ENCODE results near the gene RTN4R. TPM values are rescaled to one million over a fixed set of nuclear protein-coding genes. Genes with fewer than 3 reads are reported as not detected.

The RTN4R gene
- total and polyA plus RNA-seq, 5 donors from 2014 or later, result 1.2 to 3.3 (median 1.3) TPM

GRCh38 chr22:20251981-20252380 is 16.1 kb downstream of the RTN4R start:
- peaks cover 0 to 4% (median 0%) of the 10 kb centered on the region in 4 donors for H3K4me1 Mint-ChIP-seq
- peaks cover 6% of the 10 kb centered on the region for H3K27me3 Mint-ChIP-seq
- no peak overlapping the region for H3K4me3 Mint-ChIP-seq
- no peaks in the 10 kb centered on the region for H3K27me3 ChIP-seq (ENCODE audit: control insufficient read depth, insufficient read depth, low read length)
- no peak for ATAC-seq (ENCODE audit: low read depth in 2 of 2)
- DNase-seq, result no peak
- H3K4me3 ChIP-seq (ENCODE audit: low read depth, low read length), result no peak overlapping the region
- no peak overlapping the region for H3K27ac ChIP-seq (ENCODE audit: insufficient read depth, low read length, poor library complexity, severe bottlenecking)
- no peaks in the 10 kb centered on the region for H3K9me3 Mint-ChIP-seq
- no peak overlapping the region for H3K27ac Mint-ChIP-seq
- H3K36me3 ChIP-seq (ENCODE audit: control insufficient read depth, insufficient read depth, low read length), result no peaks in the 10 kb centered on the region
- no peaks in the 10 kb centered on the region for H3K4me1 ChIP-seq (ENCODE audit: control insufficient read depth, insufficient read depth, low read length, poor library complexity, severe bottlenecking)
- no peaks in the 10 kb centered on the region for H3K36me3 Mint-ChIP-seq
- no peaks in the 10 kb centered on the region for H3K9me3 ChIP-seq (ENCODE audit: control insufficient read depth in 2 of 2, low read length in 2 of 2)

- Histone ChIP-seq H3K27ac (ENCODE audit: insufficient read depth, low read length, poor library complexity, severe bottlenecking) (no peak overlapping the region), H3K4me3 (ENCODE audit: low read depth, low read length) (no peak overlapping the region), H3K36me3 (ENCODE audit: control insufficient read depth, insufficient read depth, low read length) (no peaks in the 10 kb centered on the region), H3K4me1 (ENCODE audit: control insufficient read depth, insufficient read depth, low read length, poor library complexity, severe bottlenecking) (no peaks in the 10 kb centered on the region), H3K9me3 (ENCODE audit: control insufficient read depth in 2 of 2, low read length in 2 of 2) (no peaks in the 10 kb centered on the region), H3K27me3 (ENCODE audit: control insufficient read depth, insufficient read depth, low read length) (no peaks in the 10 kb centered on the region)
- H3K27me3 Mint-ChIP-seq, result peaks cover 6% of the 10 kb centered on the region
- no peak overlapping the region for H3K27ac Mint-ChIP-seq
- H3K9me3 Mint-ChIP-seq, result no peaks in the 10 kb centered on the region
- ATAC-seq (ENCODE audit: low read depth in 2 of 2), result no peak
- peaks cover 0 to 4% (median 0%) of the 10 kb centered on the region in 4 donors for H3K4me1 Mint-ChIP-seq
- no peak overlapping the region for H3K4me3 Mint-ChIP-seq
- no peak for DNase-seq
- H3K36me3 Mint-ChIP-seq, result no peaks in the 10 kb centered on the region
Observed at GRCh38 chr22:20251491-20251890, 16.6 kb downstream of the RTN4R start.

- H3K4me1 ChIP-seq (ENCODE audit: control insufficient read depth, insufficient read depth, low read length, poor library complexity, severe bottlenecking), result peaks cover 14% of the 10 kb centered on the region
- Mint-ChIP-seq H3K27me3 (peaks cover 6% of the 10 kb centered on the region), H3K4me3 (no peak overlapping the region), H3K9me3 (no peaks in the 10 kb centered on the region), H3K27ac (no peak overlapping the region), H3K4me1 (peaks cover 0 to 11% (median 9%) of the 10 kb centered on the region in 4 donors), H3K36me3 (no peaks in the 10 kb centered on the region)
- H3K9me3 ChIP-seq (ENCODE audit: control insufficient read depth in 2 of 2, low read length in 2 of 2), result no peaks in the 10 kb centered on the region
- no peaks in the 10 kb centered on the region for H3K27me3 ChIP-seq (ENCODE audit: control insufficient read depth, insufficient read depth, low read length)
- DNase-seq (no peak), ATAC-seq (ENCODE audit: low read depth in 2 of 2) (no peak)
- no peak overlapping the region for H3K4me3 ChIP-seq (ENCODE audit: low read depth, low read length)
- H3K27ac ChIP-seq (ENCODE audit: insufficient read depth, low read length, poor library complexity, severe bottlenecking), result no peak overlapping the region
- no peaks in the 10 kb centered on the region for H3K36me3 ChIP-seq (ENCODE audit: control insufficient read depth, insufficient read depth, low read length)
Observed at GRCh38 chr22:20249797-20250354, 18.2 kb downstream of the RTN4R start.

GRCh38 chr22:20248461-20248978 is 19.6 kb downstream of the RTN4R start:
- no peak overlapping the region for H3K27ac ChIP-seq (ENCODE audit: insufficient read depth, low read length, poor library complexity, severe bottlenecking)
- H3K27ac Mint-ChIP-seq, result no peak overlapping the region
- H3K36me3 ChIP-seq (ENCODE audit: control insufficient read depth, insufficient read depth, low read length), result no peaks in the 10 kb centered on the region
- no peaks in the 10 kb centered on the region for H3K36me3 Mint-ChIP-seq
- no peaks in the 10 kb centered on the region for H3K9me3 ChIP-seq (ENCODE audit: control insufficient read depth in 2 of 2, low read length in 2 of 2)
- no peak overlapping the region for H3K4me3 ChIP-seq (ENCODE audit: low read depth, low read length)
- no peaks in the 10 kb centered on the region for H3K9me3 Mint-ChIP-seq
- no peaks in the 10 kb centered on the region for H3K27me3 ChIP-seq (ENCODE audit: control insufficient read depth, insufficient read depth, low read length)
- H3K27me3 Mint-ChIP-seq, result peaks cover 2% of the 10 kb centered on the region
- no peak overlapping the region for H3K4me3 Mint-ChIP-seq
- ATAC-seq (ENCODE audit: low read depth in 2 of 2) (no peak), DNase-seq (no peak)
- H3K4me1 Mint-ChIP-seq, result peaks cover 0 to 24% (median 16%) of the 10 kb centered on the region in 4 donors
- H3K4me1 ChIP-seq (ENCODE audit: control insufficient read depth, insufficient read depth, low read length, poor library complexity, severe bottlenecking), result peaks cover 28% of the 10 kb centered on the region

GRCh38 chr22:20247608-20248171 is 20.4 kb downstream of the RTN4R start:
- H3K9me3 Mint-ChIP-seq, result no peaks in the 10 kb centered on the region

GRCh38 chr22:20247010-20247505 is 21.1 kb downstream of the RTN4R start:
- Histone ChIP-seq H3K27me3 (ENCODE audit: control insufficient read depth, insufficient read depth, low read length) (no peaks in the 10 kb centered on the region), H3K9me3 (ENCODE audit: control insufficient read depth in 2 of 2, low read length in 2 of 2) (no peaks in the 10 kb centered on the region), H3K4me1 (ENCODE audit: control insufficient read depth, insufficient read depth, low read length, poor library complexity, severe bottlenecking) (peaks cover 38% of the 10 kb centered on the region), H3K36me3 (ENCODE audit: control insufficient read depth, insufficient read depth, low read length) (no peaks in the 10 kb centered on the region), H3K4me3 (ENCODE audit: low read depth, low read length) (no peak overlapping the region), H3K27ac (ENCODE audit: insufficient read depth, low read length, poor library complexity, severe bottlenecking) (no peak overlapping the region)
- H3K4me1 Mint-ChIP-seq, result peaks cover 0 to 36% (median 20%) of the 10 kb centered on the region in 4 donors
- no peak for ATAC-seq (ENCODE audit: low read depth in 2 of 2)
- H3K4me3 Mint-ChIP-seq, result no peak overlapping the region
- no peak overlapping the region for H3K27ac Mint-ChIP-seq
- no peak for DNase-seq
- no peaks in the 10 kb centered on the region for H3K36me3 Mint-ChIP-seq
- no peaks in the 10 kb centered on the region for H3K9me3 Mint-ChIP-seq
- H3K27me3 Mint-ChIP-seq, result no peaks in the 10 kb centered on the region

More at GRCh38 chr22:20247608-20248171, 20.4 kb downstream of the RTN4R start:
- peaks cover 36% of the 10 kb centered on the region for H3K4me1 ChIP-seq (ENCODE audit: control insufficient read depth, insufficient read depth, low read length, poor library complexity, severe bottlenecking)
- Mint-ChIP-seq H3K27me3 (no peaks in the 10 kb centered on the region), H3K36me3 (no peaks in the 10 kb centered on the region), H3K27ac (no peak overlapping the region), H3K4me1 (peaks cover 0 to 33% (median 18%) of the 10 kb centered on the region in 4 donors), H3K4me3 (no peak overlapping the region)
- no peaks in the 10 kb centered on the region for H3K9me3 ChIP-seq (ENCODE audit: control insufficient read depth in 2 of 2, low read length in 2 of 2)
- no peak overlapping the region for H3K4me3 ChIP-seq (ENCODE audit: low read depth, low read length)
- ATAC-seq (ENCODE audit: low read depth in 2 of 2) (no peak), DNase-seq (no peak)
- H3K27me3 ChIP-seq (ENCODE audit: control insufficient read depth, insufficient read depth, low read length), result no peaks in the 10 kb centered on the region
- H3K36me3 ChIP-seq (ENCODE audit: control insufficient read depth, insufficient read depth, low read length), result no peaks in the 10 kb centered on the region
- no peak overlapping the region for H3K27ac ChIP-seq (ENCODE audit: insufficient read depth, low read length, poor library complexity, severe bottlenecking)

- Mint-ChIP-seq H3K4me3 (no peak overlapping the region), H3K27me3 (no peaks in the 10 kb centered on the region), H3K9me3 (no peaks in the 10 kb centered on the region), H3K36me3 (no peaks in the 10 kb centered on the region), H3K4me1 (peaks cover 0 to 36% (median 20%) of the 10 kb centered on the region in 4 donors), H3K27ac (no peak overlapping the region)
- ATAC-seq (ENCODE audit: low read depth in 2 of 2), result no peak
- DNase-seq, result no peak
- Histone ChIP-seq H3K27me3 (ENCODE audit: control insufficient read depth, insufficient read depth, low read length) (no peaks in the 10 kb centered on the region), H3K4me1 (ENCODE audit: control insufficient read depth, insufficient read depth, low read length, poor library complexity, severe bottlenecking) (peaks cover 41% of the 10 kb centered on the region), H3K4me3 (ENCODE audit: low read depth, low read length) (no peak overlapping the region), H3K36me3 (ENCODE audit: control insufficient read depth, insufficient read depth, low read length) (no peaks in the 10 kb centered on the region), H3K27ac (ENCODE audit: insufficient read depth, low read length, poor library complexity, severe bottlenecking) (no peak overlapping the region), H3K9me3 (ENCODE audit: control insufficient read depth in 2 of 2, low read length in 2 of 2) (no peaks in the 10 kb centered on the region)
Observed at GRCh38 chr22:20246368-20247009, 21.6 kb downstream of the RTN4R start.

Measured in CD4-positive, CD25-positive, alpha-beta regulatory T cell (primary cell).